ENCODE results near the gene CD4.

GRCh38 chr12:6836851-6837250, 47.5 kb downstream of the CD4 start:
- no peak for TF ChIP-seq CTCF (IDR thresholded peaks at IDR 0.05; ENCODE audit: insufficient read depth, low read length, poor library complexity, severe bottlenecking)
- TF ChIP-seq EZH2phosphoT487 (conservative IDR thresholded peaks at IDR 0.05; ENCODE audit: low read length): no peak
